Keratinocyte (primary cell): ENCODE results near the gene TMTC2. TPM values are rescaled to one million over a fixed set of nuclear protein-coding genes. Genes with fewer than 3 reads are reported as not detected.

Experiments used
- DNase-seq: peaks from one replicate; pipeline ENCODE4 v3.0.0-alpha.2; 2011; ENCODE audit warnings: low read depth, missing footprints, low spot score
- FAIRE-seq: peaks from 2 replicates; lab custom pipeline; 2011; peaks lifted over from hg19 to GRCh38; lab: Jason Lieb, UNC
- H2AFZ ChIP-seq: 2 replicates; pipeline ENCODE4 v1.6.0; 2012; ENCODE audit warnings: low read length, control low read depth, inconsistent platforms; ENCODE audit not compliant: control insufficient read depth
- H3K27ac ChIP-seq: 2 replicates; pipeline ENCODE4 v1.5.1; 2011; ENCODE audit warnings: low read length; ENCODE audit not compliant: control insufficient read depth, insufficient read depth
- H3K27me3 ChIP-seq: 3 replicates; pipeline ENCODE4 v1.6.0; 2011; ENCODE audit warnings: low read length; ENCODE audit not compliant: control insufficient read depth, insufficient read depth; ENCODE audit errors: extremely low read depth
- H3K36me3 ChIP-seq, 2 experiments: 2 replicates in 1 of 2; 3 replicates in 1 of 2; pipeline ENCODE4 v1.5.1; 2011; ENCODE audit warnings: low read length in 2 of 2, mild to moderate bottlenecking in 1 of 2; ENCODE audit not compliant: control insufficient read depth in 2 of 2, insufficient read depth in 2 of 2; ENCODE audit errors: extremely low read depth in 1 of 2
- H3K4me1 ChIP-seq: 3 replicates; pipeline ENCODE4 v1.5.1; 2011; ENCODE audit warnings: low read length; ENCODE audit not compliant: control insufficient read depth, insufficient read depth; ENCODE audit errors: extremely low read depth
- H3K4me2 ChIP-seq: 3 replicates; pipeline ENCODE4 v1.6.0; 2011; ENCODE audit warnings: low read depth, low read length; ENCODE audit not compliant: control insufficient read depth, insufficient read depth; ENCODE audit errors: extremely low read depth
- H3K4me3 ChIP-seq, 3 experiments: fragments of 200-600 bp in 1 of 3; sonication (generic) in 1 of 3; 2 replicates in 2 of 3; 3 replicates in 1 of 3; pipeline ENCODE4 v1.5.1; 2011 to 2016; ENCODE audit warnings: low read length in 3 of 3, mild to moderate bottlenecking in 3 of 3, control low read depth in 2 of 3, inconsistent platforms in 1 of 3, low read depth in 1 of 3, mixed read lengths in 1 of 3, mixed run types in 1 of 3, moderate library complexity in 1 of 3; ENCODE audit not compliant: control insufficient read depth in 2 of 3, insufficient read depth in 2 of 3; ENCODE audit errors: extremely low read depth in 1 of 3
- H3K79me2 ChIP-seq: 2 replicates; pipeline ENCODE4 v1.6.0; 2012; ENCODE audit warnings: low read length; ENCODE audit not compliant: control insufficient read depth, insufficient read depth
- H3K9ac ChIP-seq: 3 replicates; pipeline ENCODE4 v1.6.0; 2011; ENCODE audit warnings: low read length; ENCODE audit not compliant: control insufficient read depth, insufficient read depth; ENCODE audit errors: extremely low read depth
- H3K9me1 ChIP-seq: 3 replicates; pipeline ENCODE4 v1.6.0; 2011; ENCODE audit warnings: low read length; ENCODE audit not compliant: control insufficient read depth, insufficient read depth; ENCODE audit errors: extremely low read depth
- H3K9me3 ChIP-seq: 2 replicates; pipeline ENCODE4 v1.5.1; 2012; ENCODE audit warnings: low read depth, low read length; ENCODE audit not compliant: control insufficient read depth
- H4K20me1 ChIP-seq: 3 replicates; pipeline ENCODE4 v1.6.0; 2011; ENCODE audit warnings: low read length; ENCODE audit not compliant: control insufficient read depth, insufficient read depth; ENCODE audit errors: extremely low read depth
- EZH2 ChIP-seq: IDR thresholded peaks from one replicate; pipeline ENCODE4 v1.6.1; 2012; ENCODE audit warnings: inconsistent platforms, mild to moderate bottlenecking, low read length, moderate library complexity
- dilution Hi-C: fragments of 300-500 bp; cut with MboI; formaldehyde crosslinking; loops from one replicate; pipeline ENCODE4 v1.7.0; 2020; ENCODE audit warnings: low sequenced_read_pairs; ENCODE audit not compliant: extremely low pct_ligation_motif_present
- polyA plus RNA-seq, 5 experiments: library from polyadenylated mRNA; depleted of rRNA in 3 of 5; stranded (reverse) in 3 of 5; stranded (forward) in 1 of 5; unstranded in 1 of 5; fragments of >200 nt; gene quantifications; 1 replicate in 1 of 5; 2 replicates in 3 of 5; 3 replicates in 1 of 5; pipeline versions ENCODE4 v1.2.1 to v1.2.3, GENCODE V29; 2011 to 2012; ENCODE audit warnings: missing spikeins in 2 of 5, low read depth in 1 of 5, low replicate concordance in 1 of 5
- TF ChIP-seq, protein P1 (sequence below), 3 experiments: IDR thresholded peaks in 1 of 3; conservative IDR thresholded peaks in 1 of 3; optimal IDR thresholded peaks in 1 of 3; 2 replicates in 2 of 3; 3 replicates in 1 of 3; pipeline versions ENCODE3 to v1.5.1; 2011; ENCODE audit warnings: low read length in 3 of 3, mild to moderate bottlenecking in 3 of 3, moderate library complexity in 2 of 3, control low read depth in 1 of 3, inconsistent platforms in 1 of 3; ENCODE audit not compliant: insufficient read depth in 2 of 3; ENCODE audit errors: extremely low read depth in 1 of 3

Gene TMTC2
- polyA plus RNA-seq, 1 donor (not counting 4 experiments of a cell fraction or from before 2014, with no cell fraction given): 3.8 TPM

DNA sequence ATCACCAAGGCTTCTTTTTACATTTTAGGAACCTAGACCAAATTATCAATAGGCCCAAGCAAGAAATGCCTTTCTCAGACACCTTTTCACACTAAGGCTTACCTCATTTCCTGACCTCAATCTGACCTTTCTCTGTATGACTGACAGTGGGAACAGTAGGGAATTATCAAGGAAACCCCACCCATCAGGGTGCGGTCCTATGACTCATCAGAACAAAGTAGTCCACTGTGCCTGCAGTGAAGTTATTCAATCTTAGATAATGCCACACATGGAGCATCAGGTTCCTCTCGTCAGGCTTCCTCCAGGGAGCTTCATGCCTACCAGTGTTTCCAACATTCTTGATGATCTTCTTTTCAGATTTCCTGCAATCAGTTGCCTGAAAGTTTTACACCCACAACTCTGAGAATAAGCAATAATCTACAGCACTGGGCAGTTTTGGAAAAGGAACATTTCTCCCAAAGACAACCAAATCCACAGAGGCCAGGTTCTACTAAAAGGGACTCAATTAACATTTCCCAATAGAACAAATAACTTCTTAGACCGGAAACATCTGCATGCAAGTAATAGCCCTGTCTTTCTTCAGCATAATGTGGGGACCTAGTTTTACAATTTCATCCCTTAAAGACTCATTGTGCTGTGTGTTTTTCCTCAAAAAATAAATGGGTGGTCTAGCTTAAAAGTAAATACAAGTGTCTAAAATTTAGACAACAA lies 35.9 kb upstream of the TMTC2 start:
- no peak for TF ChIP-seq EZH2
- peak; percentile 99 for FAIRE-seq
- no peaks in the 10 kb centered on the region for H3K9me1 ChIP-seq
- dilution Hi-C loops: no loop called here
- no peaks in the 10 kb centered on the region for H3K9me3 ChIP-seq
- no peak overlapping the region for H3K4me3 ChIP-seq
- H3K79me2 ChIP-seq: no peaks in the 10 kb centered on the region
- H3K27ac ChIP-seq: peak overlapping the region; percentile 91
- H4K20me1 ChIP-seq: no peaks in the 10 kb centered on the region
- H2AFZ ChIP-seq: no peak overlapping the region
- no peaks in the 10 kb centered on the region for H3K27me3 ChIP-seq
- no peaks in the 10 kb centered on the region for H3K36me3 ChIP-seq
- peaks cover 19% of the 10 kb centered on the region for H3K4me1 ChIP-seq
- peak overlapping the region; percentile 60 for H3K9ac ChIP-seq
- peak; percentile 92 for DNase-seq
- peak overlapping the region; percentile 58 for H3K4me2 ChIP-seq

DNA sequence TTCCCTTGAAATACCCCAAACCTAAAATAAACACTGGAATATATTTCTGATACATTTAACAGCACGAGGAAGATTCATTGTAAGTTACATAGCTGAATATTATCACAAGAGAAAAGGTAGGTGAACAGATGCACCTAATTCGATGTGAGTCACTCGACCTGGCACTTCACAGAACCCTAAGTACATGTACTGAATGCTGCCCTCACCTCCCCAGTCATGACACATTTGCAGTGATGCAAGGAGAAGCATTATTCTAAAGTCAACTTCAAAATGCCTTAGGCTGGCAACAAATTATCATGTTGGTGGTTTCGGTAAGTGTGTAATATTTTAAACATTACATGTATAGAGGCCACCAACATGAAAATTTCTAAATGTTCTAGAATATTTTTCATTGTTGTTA lies 35.2 kb upstream of the TMTC2 start:
- peak overlapping the region; percentile 60 for H3K9ac ChIP-seq
- H3K9me3 ChIP-seq: no peaks in the 10 kb centered on the region
- peak; percentile 91 for FAIRE-seq
- H3K4me1 ChIP-seq: peaks cover 15% of the 10 kb centered on the region
- no peaks in the 10 kb centered on the region for H4K20me1 ChIP-seq
- no peak overlapping the region for H2AFZ ChIP-seq
- peak overlapping the region; percentile 91 for H3K27ac ChIP-seq
- peak overlapping the region; percentile 58 for H3K4me2 ChIP-seq
- TF ChIP-seq, protein P1, sequence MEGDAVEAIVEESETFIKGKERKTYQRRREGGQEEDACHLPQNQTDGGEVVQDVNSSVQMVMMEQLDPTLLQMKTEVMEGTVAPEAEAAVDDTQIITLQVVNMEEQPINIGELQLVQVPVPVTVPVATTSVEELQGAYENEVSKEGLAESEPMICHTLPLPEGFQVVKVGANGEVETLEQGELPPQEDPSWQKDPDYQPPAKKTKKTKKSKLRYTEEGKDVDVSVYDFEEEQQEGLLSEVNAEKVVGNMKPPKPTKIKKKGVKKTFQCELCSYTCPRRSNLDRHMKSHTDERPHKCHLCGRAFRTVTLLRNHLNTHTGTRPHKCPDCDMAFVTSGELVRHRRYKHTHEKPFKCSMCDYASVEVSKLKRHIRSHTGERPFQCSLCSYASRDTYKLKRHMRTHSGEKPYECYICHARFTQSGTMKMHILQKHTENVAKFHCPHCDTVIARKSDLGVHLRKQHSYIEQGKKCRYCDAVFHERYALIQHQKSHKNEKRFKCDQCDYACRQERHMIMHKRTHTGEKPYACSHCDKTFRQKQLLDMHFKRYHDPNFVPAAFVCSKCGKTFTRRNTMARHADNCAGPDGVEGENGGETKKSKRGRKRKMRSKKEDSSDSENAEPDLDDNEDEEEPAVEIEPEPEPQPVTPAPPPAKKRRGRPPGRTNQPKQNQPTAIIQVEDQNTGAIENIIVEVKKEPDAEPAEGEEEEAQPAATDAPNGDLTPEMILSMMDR (optimal IDR thresholded peaks at IDR 0.05 in 1 of 3, IDR thresholded peaks at IDR 0.05 in 1 of 3, conservative IDR thresholded peaks at IDR 0.05 in 1 of 3; ENCODE audit: extremely low read depth in 1 of 3, insufficient read depth in 2 of 3, low read length in 3 of 3): no peak
- TF ChIP-seq EZH2: no peak
- no peaks in the 10 kb centered on the region for H3K79me2 ChIP-seq
- H3K36me3 ChIP-seq: no peaks in the 10 kb centered on the region
- DNase-seq: peak; percentile 82
- no peaks in the 10 kb centered on the region for H3K27me3 ChIP-seq
- no peaks in the 10 kb centered on the region for H3K9me1 ChIP-seq
- dilution Hi-C loops: no loop called here
- no peak overlapping the region for H3K4me3 ChIP-seq
